HepG2 (cell line): Measurements from ENCODE around the gene MSI2. TPM values are rescaled to one million over a fixed set of nuclear protein-coding genes. Genes with fewer than 3 reads are reported as not detected.

Experiments used
- CREM ChIP-seq, 2 experiments: sonication (generic) in 1 of 2; formaldehyde crosslinking in 1 of 2; IDR thresholded peaks; 2 replicates each; pipeline versions ENCODE4 v1.4.0 to v1.6.1; 2016 to 2020; ENCODE audit warnings: antibody characterized with exemption in 1 of 2, mild to moderate bottlenecking in 1 of 2, missing genetic modification reagents in 1 of 2
- HMG20A ChIP-seq: IDR thresholded peaks from 2 replicates; pipeline ENCODE4 v1.6.1; 2016; ENCODE audit warnings: borderline replicate concordance
- KAT8 ChIP-seq: IDR thresholded peaks from 2 replicates; pipeline ENCODE4 v1.6.1; 2016; ENCODE audit warnings: missing genetic modification reagents, missing compliant biosample characterization
- KDM1A ChIP-seq: IDR thresholded peaks from 2 replicates; pipeline ENCODE4 v1.6.1; 2016; ENCODE audit warnings: missing compliant biosample characterization
- KDM2A ChIP-seq: sonication (generic); formaldehyde crosslinking; IDR thresholded peaks from 2 replicates; pipeline ENCODE4 v1.4.0; 2020; ENCODE audit warnings: low read depth, missing genetic modification reagents, borderline replicate concordance
- NFE2 ChIP-seq: sonication (generic); formaldehyde crosslinking; IDR thresholded peaks from 2 replicates; pipeline ENCODE4 v1.4.0; 2020; ENCODE audit warnings: missing genetic modification reagents
- PHF21A ChIP-seq: sonication (generic); formaldehyde crosslinking; IDR thresholded peaks from 2 replicates; pipeline ENCODE4 v1.5.0; 2020; ENCODE audit warnings: mild to moderate bottlenecking, missing genetic modification reagents
- SAFB2 ChIP-seq: sonication (generic); formaldehyde crosslinking; IDR thresholded peaks from 2 replicates; pipeline ENCODE4 v1.5.1; 2020; ENCODE audit warnings: missing genetic modification reagents, low read depth, mild to moderate bottlenecking, borderline replicate concordance
- SP5 ChIP-seq: IDR thresholded peaks from 2 replicates; pipeline ENCODE4 v1.6.1; 2016; ENCODE audit warnings: low read depth, borderline replicate concordance
- TBX2 ChIP-seq: sonication (generic); formaldehyde crosslinking; IDR thresholded peaks from 2 replicates; pipeline ENCODE4 v1.5.0; 2020; ENCODE audit warnings: missing genetic modification reagents, mild to moderate bottlenecking, borderline replicate concordance
- XRCC5 ChIP-seq: fragments of 200-400 bp; formaldehyde crosslinking; optimal IDR thresholded peaks from 2 replicates; pipeline ENCODE3; 2017; ENCODE audit warnings: mild to moderate bottlenecking, low read length
- ZFY ChIP-seq: sonication (generic); formaldehyde crosslinking; IDR thresholded peaks from 2 replicates; pipeline ENCODE4 v1.4.0; 2020; ENCODE audit warnings: missing genetic modification reagents
- ZNF329 ChIP-seq: sonication (generic); formaldehyde crosslinking; IDR thresholded peaks from 2 replicates; pipeline ENCODE4 v1.9.0; 2021; ENCODE audit warnings: low read depth, mild to moderate bottlenecking, missing genetic modification reagents
- ZNF549 ChIP-seq: sonication (generic); formaldehyde crosslinking; IDR thresholded peaks from 2 replicates; pipeline ENCODE4 v1.5.0; 2020; ENCODE audit warnings: missing genetic modification reagents
- ZNF660 ChIP-seq: sonication (generic); formaldehyde crosslinking; IDR thresholded peaks from 2 replicates; pipeline ENCODE4 v1.5.1; 2020; ENCODE audit warnings: mild to moderate bottlenecking, low read depth, missing genetic modification reagents, borderline replicate concordance
- ZSCAN22 ChIP-seq: sonication (generic); formaldehyde crosslinking; IDR thresholded peaks from 2 replicates; pipeline ENCODE4 v1.4.0; 2020; ENCODE audit warnings: mild to moderate bottlenecking, missing genetic modification reagents
- polyA plus RNA-seq, 8 experiments: library from polyadenylated mRNA; depleted of rRNA in 3 of 8; stranded (reverse) in 7 of 8; unstranded in 1 of 8; fragments of >200 nt; fragmentation: Illumina TruSeq in 4 of 8; extraction: Trizol in 4 of 8; gene quantifications; 2 replicates each; pipeline versions ENCODE4 v1.2.1 to v1.2.3, GENCODE V29; 2011 to 2016; ENCODE audit warnings: low read depth in 4 of 8, missing spikeins in 1 of 8, mixed read lengths in 1 of 8; ENCODE audit not compliant: insufficient read depth in 1 of 8
- total RNA-seq, 5 experiments: library from RNA; depleted of rRNA; stranded (reverse); fragments of >200 nt; fragmentation: Illumina TruSeq; extraction: Trizol; gene quantifications; 2 replicates each; pipeline ENCODE4 v1.2.3, GENCODE V29; 2016; ENCODE audit warnings: low read depth in 1 of 5
- TF ChIP-seq, protein P1 (sequence below): sonication (generic); formaldehyde crosslinking; IDR thresholded peaks from 2 replicates; pipeline ENCODE4 v1.4.0; 2020; ENCODE audit warnings: missing genetic modification reagents, borderline replicate concordance
- TF ChIP-seq, protein P2 (sequence below): sonication (generic); formaldehyde crosslinking; IDR thresholded peaks from 2 replicates; pipeline ENCODE4 v1.4.0; 2020; ENCODE audit warnings: missing genetic modification reagents
- TF ChIP-seq, protein P3 (sequence below): sonication (generic); formaldehyde crosslinking; conservative IDR thresholded peaks from 2 replicates; pipeline ENCODE4 v1.4.0; 2020; ENCODE audit warnings: mild to moderate bottlenecking, missing genetic modification reagents, moderate library complexity

The MSI2 gene
- total and polyA plus RNA-seq, 2 of the 13 experiments (the other 11 are each of a cell fraction or from before 2014, with no cell fraction given), result 77.5 to 78.4 TPM

DNA sequence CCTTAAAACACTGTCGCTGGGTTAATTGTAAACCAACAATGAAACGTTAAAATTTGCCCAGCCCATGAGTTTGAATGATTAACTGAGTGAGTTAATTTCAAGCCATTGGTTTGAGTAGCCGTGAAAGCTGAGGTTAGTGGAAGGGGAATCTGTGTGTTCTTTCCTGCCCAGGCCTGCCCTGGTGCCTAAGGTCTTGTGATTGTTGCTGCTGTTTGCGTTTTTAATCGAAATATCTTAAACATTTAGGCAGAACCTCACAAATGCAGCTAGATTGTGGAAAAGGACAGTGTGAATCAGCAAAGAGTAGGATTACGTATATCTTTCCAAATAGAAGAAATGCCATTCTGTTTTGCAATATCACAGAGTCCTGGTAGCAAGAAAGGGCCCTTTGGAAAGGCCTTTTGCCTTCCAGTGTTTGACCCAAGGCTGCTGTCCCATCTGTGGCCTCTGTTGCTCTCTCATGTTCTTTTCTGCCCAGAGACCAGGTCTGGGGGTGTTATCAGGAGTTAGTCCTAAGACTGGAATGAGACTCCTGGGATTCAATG is 113.8 kb downstream of the MSI2 start (continued):
- TF ChIP-seq, protein P1, sequence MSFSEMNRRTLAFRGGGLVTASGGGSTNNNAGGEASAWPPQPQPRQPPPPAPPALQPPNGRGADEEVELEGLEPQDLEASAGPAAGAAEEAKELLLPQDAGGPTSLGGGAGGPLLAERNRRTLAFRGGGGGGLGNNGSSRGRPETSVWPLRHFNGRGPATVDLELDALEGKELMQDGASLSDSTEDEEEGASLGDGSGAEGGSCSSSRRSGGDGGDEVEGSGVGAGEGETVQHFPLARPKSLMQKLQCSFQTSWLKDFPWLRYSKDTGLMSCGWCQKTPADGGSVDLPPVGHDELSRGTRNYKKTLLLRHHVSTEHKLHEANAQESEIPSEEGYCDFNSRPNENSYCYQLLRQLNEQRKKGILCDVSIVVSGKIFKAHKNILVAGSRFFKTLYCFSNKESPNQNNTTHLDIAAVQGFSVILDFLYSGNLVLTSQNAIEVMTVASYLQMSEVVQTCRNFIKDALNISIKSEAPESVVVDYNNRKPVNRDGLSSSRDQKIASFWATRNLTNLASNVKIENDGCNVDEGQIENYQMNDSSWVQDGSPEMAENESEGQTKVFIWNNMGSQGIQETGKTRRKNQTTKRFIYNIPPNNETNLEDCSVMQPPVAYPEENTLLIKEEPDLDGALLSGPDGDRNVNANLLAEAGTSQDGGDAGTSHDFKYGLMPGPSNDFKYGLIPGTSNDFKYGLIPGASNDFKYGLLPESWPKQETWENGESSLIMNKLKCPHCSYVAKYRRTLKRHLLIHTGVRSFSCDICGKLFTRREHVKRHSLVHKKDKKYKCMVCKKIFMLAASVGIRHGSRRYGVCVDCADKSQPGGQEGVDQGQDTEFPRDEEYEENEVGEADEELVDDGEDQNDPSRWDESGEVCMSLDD (CRISPR knock-in tag), result 0 out of 2 replicates have a peak, but pooled peaks have one; percentile 44
- TF ChIP-seq ZFY (CRISPR knock-in tag) (peak; percentile 54), KAT8 (CRISPR knock-in tag) (peak; percentile 63; the same call in 1 of the 2 replicates), ZNF660 (CRISPR knock-in tag) (no peak), ZNF549 (CRISPR knock-in tag) (no peak), XRCC5 (peak; percentile 12), SP5 (no peak), KDM2A (0 out of 2 replicates have a peak, but pooled peaks have one; percentile 12), NFE2 (CRISPR knock-in tag) (peak; percentile 72), CREM (IDR thresholded peaks at IDR 0.05) (peak; percentile 66), CREM (CRISPR knock-in tag; IDR thresholded peaks at IDR 0.05) (no peak), TBX2 (CRISPR knock-in tag) (peak; percentile 36; the same call in 1 of the 2 replicates), HMG20A (CRISPR knock-in tag) (peak; percentile 78; the same call in 1 of the 2 replicates), SAFB2 (CRISPR knock-in tag) (0 out of 2 replicates have a peak, but pooled peaks have one; percentile 48), KDM1A (CRISPR knock-in tag) (peak; percentile 63; the same call in 1 of the 2 replicates), PHF21A (CRISPR knock-in tag) (peak; percentile 73; the same call in 1 of the 2 replicates), ZSCAN22 (no peak), ZNF329 (CRISPR knock-in tag) (no peak)
- TF ChIP-seq, protein P2, sequence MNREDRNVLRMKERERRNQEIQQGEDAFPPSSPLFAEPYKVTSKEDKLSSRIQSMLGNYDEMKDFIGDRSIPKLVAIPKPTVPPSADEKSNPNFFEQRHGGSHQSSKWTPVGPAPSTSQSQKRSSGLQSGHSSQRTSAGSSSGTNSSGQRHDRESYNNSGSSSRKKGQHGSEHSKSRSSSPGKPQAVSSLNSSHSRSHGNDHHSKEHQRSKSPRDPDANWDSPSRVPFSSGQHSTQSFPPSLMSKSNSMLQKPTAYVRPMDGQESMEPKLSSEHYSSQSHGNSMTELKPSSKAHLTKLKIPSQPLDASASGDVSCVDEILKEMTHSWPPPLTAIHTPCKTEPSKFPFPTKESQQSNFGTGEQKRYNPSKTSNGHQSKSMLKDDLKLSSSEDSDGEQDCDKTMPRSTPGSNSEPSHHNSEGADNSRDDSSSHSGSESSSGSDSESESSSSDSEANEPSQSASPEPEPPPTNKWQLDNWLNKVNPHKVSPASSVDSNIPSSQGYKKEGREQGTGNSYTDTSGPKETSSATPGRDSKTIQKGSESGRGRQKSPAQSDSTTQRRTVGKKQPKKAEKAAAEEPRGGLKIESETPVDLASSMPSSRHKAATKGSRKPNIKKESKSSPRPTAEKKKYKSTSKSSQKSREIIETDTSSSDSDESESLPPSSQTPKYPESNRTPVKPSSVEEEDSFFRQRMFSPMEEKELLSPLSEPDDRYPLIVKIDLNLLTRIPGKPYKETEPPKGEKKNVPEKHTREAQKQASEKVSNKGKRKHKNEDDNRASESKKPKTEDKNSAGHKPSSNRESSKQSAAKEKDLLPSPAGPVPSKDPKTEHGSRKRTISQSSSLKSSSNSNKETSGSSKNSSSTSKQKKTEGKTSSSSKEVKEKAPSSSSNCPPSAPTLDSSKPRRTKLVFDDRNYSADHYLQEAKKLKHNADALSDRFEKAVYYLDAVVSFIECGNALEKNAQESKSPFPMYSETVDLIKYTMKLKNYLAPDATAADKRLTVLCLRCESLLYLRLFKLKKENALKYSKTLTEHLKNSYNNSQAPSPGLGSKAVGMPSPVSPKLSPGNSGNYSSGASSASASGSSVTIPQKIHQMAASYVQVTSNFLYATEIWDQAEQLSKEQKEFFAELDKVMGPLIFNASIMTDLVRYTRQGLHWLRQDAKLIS (CRISPR knock-in tag), result peak; percentile 66; the same call in 1 of the 2 replicates
- TF ChIP-seq, protein P3, sequence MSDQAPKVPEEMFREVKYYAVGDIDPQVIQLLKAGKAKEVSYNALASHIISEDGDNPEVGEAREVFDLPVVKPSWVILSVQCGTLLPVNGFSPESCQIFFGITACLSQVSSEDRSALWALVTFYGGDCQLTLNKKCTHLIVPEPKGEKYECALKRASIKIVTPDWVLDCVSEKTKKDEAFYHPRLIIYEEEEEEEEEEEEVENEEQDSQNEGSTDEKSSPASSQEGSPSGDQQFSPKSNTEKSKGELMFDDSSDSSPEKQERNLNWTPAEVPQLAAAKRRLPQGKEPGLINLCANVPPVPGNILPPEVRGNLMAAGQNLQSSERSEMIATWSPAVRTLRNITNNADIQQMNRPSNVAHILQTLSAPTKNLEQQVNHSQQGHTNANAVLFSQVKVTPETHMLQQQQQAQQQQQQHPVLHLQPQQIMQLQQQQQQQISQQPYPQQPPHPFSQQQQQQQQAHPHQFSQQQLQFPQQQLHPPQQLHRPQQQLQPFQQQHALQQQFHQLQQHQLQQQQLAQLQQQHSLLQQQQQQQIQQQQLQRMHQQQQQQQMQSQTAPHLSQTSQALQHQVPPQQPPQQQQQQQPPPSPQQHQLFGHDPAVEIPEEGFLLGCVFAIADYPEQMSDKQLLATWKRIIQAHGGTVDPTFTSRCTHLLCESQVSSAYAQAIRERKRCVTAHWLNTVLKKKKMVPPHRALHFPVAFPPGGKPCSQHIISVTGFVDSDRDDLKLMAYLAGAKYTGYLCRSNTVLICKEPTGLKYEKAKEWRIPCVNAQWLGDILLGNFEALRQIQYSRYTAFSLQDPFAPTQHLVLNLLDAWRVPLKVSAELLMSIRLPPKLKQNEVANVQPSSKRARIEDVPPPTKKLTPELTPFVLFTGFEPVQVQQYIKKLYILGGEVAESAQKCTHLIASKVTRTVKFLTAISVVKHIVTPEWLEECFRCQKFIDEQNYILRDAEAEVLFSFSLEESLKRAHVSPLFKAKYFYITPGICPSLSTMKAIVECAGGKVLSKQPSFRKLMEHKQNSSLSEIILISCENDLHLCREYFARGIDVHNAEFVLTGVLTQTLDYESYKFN, result peak; percentile 73
